GM18861 (cell line): Measurements from ENCODE around the gene ASTN2.
"Not testable (repeated sequence)": the region's sequence is repeated elsewhere in the genome, so short reads cannot be mapped to it uniquely, and the experiment has no call there.

Experiments used
- ATAC-seq: cut with Tn5 transposase; IDR thresholded peaks from one replicate; pipeline ENCODE4 v1.9.1; 2021; ENCODE audit not compliant: unreplicated experiment

The ASTN2 gene

GRCh38 chr9:116837018-116837989 is 577.6 kb downstream of the ASTN2 start:
- no peak for ATAC-seq

DNA sequence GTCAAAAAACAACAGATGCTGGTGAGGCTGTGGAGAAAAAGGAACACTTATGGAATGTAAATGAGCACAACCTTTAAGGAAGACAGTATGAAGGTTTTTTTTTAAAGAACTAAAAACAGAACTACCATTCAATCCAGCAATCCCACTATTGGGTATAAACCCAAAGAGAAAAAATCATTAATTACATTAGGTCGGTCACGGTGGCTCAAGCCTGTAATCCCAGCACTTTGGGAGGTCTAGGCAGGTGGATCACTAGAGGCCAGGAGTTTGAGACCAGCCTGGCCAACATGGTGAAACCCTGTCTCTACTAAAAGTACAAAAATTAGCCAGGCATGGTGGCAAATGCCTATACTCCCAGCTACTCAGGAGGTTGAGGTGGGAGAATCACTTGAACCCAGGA is 584.5 kb downstream of the ASTN2 start:
- ATAC-seq = not testable (repeated sequence)

DNA sequence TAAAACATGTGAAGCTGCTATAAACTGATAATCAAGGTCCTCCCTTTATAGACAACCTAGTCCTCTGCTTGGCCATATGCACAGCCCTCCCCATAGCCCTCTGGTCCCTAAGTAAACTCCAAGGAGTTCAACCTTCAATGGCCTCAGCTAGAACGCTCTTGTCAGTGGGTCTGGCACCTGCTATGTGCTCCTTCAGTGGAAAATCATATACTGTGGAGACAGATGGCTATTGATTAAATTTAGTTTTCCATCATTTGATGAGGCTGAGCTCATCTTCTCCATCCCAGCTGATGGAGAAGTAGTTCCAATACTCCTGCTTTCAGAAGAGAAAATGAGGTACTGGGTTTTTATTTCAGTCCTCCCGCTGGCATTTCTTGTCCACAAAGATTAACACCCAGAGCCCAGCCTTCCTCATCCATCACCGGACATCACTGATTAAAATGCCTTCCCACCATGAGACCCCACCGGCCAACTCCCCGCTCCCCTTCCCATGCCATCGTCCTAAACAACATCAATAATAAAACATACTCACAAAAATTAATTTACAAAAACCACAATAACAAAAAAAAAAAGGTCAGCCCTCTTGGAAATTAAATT is 593.1 kb downstream of the ASTN2 start:
- ATAC-seq = no peak

DNA sequence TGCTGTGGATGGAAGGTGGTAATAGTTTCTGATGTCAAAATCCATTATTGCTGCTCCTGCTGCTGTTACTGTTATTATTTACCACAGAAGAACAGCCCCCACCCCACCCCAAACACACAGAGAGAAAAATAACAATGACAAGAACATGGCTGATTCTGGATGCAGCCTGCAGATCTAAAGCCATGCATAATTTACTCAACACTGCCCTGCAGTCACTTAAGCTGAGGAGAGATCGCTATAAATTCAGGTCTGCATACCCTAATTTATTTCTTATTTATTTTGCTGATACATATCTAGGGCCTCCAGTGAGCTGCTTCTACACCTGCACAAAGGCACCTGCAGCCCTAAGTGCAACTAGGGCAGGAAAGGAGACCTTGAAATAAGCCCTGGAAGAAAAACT is 595.7 kb downstream of the ASTN2 start:
- no peak for ATAC-seq

DNA sequence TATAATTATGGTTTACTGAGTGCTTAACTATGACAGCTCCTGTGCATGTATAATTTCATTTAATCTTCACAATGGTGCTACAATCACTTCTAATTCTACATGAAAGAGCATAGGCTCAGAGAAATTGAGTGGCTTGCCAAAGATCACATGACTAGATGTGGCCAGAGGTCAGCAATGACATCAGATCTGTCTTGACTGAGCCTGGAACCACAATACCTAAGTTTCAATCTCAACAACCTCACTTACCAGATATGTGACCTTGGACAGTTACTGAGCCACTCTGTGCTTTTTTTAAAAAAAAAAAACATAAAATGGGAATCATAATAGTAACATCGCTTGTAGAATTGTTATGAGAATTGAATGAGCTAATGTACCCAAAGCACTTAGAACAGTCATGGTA is 597.1 kb downstream of the ASTN2 start:
- ATAC-seq = no peak

GRCh38 chr9:116816484-116816883 is 598.4 kb downstream of the ASTN2 start:
- ATAC-seq = no peak

DNA sequence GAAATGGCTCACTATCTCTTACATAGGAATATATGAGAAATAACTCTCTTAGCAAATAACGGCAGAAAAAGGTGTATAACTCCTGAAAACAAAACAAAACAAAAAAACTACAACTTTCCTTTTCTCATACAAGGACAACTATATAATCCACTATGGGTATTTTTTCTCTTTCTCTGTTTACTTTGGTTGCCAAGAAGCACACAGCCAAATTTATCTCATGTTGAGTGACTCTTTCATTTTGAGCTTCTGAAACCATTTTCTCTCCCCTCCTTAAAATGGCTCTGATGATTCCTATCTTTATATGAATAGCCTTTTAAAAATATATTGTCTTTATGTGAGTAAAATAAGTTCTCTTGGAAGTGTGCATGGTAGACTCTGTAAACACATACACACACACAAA is 599.0 kb downstream of the ASTN2 start:
- ATAC-seq = no peak

GRCh38 chr9:116813031-116813300 is 601.9 kb downstream of the ASTN2 start:
- no peak for ATAC-seq

DNA sequence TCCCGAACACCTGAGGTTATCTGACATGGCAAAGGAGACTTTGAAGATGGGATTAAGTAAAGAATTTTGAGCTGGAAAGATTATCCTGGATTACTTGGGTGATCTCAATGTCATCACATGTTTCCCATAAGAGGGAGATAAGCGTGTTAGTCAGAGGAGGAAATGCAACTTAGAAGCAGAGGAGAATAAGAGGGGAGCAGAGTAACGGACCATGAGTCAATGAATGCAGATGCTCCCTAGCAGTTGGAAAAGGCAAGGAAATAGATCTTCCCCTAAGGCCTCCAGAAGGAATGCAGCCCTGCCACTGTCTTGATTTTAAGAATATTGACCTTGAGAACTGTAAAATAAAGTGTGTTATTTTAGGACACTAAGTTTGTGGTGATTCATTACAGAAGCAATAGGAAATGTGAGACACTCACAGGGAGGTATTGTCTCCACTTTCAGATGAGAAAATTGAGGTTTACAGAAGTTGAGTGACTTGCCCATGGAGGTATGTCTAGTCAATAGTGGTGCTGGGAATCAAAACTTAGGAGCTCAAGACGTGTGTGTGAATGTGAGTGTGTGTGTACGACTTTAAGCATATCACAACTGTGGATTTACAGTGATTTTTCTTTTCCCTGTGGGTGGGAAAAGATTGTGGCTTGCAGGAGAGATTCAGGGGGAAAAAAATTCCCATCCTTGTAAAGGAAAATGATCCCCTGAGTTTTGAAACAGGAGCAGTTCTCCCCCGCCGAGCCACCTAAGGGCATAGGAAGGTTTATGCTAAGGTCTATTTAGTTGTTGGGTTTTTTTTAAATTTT is 602.4 kb downstream of the ASTN2 start:
- ATAC-seq = no peak

GRCh38 chr9:116809656-116810055 is 605.2 kb downstream of the ASTN2 start:
- ATAC-seq = no peak

DNA sequence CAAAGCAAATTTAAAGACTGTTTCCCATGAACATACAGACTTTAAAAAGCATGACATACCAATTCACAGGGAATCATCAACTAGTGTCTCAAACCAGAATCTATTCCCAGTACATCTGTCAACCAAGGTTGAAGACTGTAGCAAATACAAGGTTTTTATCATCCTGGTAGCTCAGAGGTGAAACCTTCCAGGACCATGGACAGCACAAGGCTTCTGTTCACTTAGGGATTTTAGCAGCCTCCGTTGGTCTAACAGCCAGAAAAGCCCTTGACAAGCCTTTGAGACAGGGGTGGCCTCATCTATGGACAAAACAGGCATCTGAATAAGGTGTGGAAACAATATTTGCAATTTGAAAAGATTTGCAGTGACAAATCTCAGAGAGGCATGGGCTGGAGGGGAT is 608.8 kb downstream of the ASTN2 start:
- ATAC-seq = no peak

DNA sequence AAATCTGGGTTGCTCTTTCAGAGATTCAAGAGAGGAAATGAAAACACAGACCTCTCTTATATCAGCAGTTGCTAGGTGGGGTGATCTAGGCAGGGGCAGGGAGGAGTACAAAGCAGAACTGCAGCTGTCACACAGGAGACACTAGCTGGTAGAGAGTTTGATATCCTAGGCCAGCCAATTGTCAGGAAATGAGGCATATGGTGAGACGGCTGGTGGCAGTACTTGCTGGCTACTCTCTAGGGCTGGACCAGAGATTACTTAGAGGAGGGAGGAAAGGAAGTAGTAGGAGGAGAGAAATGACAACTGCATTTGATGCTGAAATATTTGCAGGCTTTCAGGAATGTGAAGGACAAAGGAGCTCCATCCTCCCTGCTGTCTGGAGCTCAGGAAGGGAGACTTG is 614.0 kb downstream of the ASTN2 start:
- ATAC-seq = no peak

DNA sequence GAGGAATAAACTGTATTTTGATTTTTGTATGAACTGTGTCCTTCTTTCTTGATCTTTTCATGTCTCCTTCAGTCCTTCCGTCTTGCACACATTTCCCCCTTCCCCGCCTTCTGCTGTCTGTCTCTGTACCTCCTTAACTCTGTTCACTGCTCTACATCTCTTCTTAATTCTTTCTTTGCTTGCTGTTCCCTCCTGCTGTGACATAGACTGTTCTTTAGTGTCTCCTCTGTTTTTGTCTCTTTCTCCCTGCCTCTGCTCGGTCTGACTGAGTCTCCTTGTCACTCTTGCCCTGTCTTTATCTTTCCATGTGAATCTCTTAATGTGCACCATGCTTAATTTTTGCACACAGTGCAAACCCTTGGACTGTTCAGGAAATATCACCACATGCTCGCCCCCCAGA is 614.8 kb downstream of the ASTN2 start:
- ATAC-seq = no peak

DNA sequence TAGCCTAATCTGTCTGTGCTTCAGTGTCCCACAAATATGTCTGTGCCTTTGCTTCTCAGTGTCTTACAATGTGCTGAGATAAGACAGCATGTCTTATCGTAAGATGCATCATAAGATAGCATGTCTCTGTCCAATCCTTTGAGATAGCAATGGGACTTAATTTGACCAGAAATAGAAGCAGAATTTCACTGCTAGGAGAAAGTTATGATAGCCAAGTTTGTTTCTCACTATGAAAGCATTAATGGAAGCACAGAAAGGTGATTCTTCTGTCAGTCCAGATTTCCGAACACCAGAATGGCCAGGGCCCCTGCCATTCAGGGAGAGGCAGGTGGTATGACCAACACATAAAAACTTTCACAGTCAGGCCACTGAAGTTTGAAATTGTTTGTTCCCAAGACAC is 616.3 kb downstream of the ASTN2 start:
- ATAC-seq = no peak

GRCh38 chr9:116797276-116797675 is 617.6 kb downstream of the ASTN2 start:
- ATAC-seq = no peak

DNA sequence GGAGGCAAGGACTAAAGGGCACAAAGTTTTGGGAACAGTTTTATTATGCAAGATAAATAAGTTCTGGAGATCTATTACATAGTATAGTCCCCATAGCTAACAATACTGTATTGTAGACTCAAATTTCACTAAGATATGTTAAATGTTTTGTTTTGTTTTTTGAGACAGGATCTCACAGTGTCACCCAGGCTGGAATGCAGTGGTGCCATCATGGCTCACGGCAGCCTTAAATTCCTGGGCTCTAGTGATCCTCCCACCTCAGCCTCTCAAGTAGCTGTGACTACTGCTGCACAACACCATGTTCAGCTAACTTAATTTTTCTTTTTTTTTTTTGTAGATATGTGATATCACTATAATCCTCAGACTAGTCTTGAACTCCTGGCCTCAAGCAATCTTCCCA is 618.2 kb downstream of the ASTN2 start:
- ATAC-seq = no peak

DNA sequence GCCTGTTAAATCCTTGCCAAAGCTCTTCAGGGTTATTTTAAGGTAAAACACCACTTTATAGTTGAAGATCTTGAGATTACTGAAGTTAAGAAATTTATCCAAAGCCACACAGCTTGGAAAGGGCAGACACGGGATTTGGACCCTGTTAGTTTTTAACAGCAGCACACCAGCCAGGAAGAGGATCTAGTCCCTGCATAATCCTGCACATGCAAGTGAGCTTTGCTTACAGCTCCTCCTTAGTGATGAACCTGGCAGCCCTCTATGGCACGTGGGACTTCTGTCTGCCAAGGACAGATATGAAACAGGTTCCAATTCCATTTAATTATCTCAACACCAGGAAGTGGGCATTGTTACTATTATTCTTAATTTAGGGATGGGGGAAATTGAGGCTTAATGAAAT is 619.0 kb downstream of the ASTN2 start:
- no peak for ATAC-seq

DNA sequence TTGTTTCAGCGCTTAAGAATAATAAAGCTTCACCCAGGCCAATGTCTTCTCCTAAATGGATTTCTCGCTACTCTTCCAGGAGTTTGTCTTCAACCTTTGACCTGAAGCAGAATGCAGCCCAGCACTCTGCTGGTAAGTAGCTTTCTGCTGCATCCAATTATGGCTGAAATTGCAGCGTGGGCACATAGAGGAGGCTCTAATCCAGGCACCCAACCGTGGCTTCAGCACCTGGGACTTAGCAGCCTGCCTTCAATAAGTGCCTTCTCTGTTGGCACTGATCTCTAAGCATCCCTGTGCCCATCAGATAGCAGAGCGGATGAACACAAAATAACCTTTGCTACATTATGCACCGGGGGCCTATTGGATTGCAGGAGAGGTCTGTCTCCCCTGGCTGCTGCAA is 622.6 kb downstream of the ASTN2 start:
- no peak for ATAC-seq

DNA sequence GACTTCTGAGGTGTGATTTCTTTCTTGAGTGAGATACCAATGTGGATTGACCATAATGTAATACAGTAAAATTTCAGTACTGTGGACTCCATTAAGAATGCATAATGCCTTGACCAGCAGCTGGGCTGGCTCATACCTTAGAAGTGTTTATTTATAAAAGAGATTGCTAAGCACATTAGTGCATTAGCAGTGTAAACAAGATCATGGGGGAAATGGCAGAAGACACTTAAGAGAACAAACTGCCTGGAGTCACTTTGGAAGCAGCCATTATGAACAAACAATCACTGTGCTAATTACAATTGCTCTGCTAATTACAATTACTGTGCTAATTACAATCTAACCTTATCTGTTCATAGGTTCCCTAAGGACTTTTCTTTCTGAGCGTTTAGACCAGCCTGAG is 623.5 kb downstream of the ASTN2 start:
- ATAC-seq = no peak

DNA sequence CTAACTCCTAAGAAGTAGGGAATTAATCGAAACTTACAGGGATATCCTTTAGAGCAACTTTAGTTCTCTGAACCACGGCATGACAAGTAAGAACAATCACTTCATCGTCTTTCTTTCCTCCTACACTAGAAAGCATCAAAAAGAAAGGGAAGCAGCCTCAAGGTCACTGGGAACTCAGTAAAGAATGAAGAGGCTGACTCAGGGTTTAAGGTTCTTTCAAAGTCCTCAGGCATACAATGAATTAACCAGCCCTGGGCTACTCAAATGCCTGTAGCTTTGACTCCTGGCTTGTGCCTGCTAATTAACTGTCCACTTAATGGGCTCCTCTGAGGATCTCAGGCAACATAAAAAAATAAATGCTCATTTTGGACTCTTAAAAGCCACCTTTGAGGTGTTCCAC is 625.8 kb downstream of the ASTN2 start:
- no peak for ATAC-seq

DNA sequence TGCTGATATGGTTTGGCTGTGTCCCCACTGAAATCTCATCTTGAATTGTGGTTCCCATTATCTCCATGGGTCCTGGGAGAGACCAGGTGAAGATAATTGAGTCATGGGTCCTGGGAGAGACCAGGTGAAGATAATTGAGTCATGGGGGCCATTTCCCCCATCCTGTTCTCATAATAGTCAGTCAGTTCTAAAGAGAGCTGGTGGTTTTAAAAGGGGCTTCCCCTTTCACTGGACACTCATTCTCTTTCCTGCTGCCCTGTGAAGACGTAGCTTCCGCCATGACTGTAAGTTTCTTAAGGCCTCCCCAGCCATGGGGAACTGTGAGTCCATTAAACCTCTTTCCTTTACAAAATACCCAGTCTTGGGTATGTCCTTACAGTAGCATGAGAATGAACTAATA is 628.1 kb downstream of the ASTN2 start:
- ATAC-seq = no peak

DNA sequence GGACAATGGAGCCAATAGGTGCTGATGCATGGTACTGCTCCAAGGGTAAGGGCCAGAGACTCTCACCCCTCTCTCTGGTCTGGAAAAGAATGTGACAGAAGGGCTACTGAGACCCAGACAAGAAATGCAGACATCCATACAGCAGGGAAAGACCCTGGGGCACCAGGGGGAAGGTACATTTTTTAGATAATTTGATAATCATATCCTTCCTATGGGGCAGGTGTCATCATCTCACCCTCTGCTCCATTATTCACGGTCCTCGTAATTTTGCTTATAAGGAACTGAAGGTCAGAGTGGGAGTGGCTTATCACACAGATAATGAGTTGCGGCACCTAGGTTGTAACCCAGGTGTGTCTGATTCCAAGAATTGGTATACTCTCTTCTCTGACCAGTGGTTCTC is 637.7 kb downstream of the ASTN2 start:
- no peak for ATAC-seq
